Fibroblast of pulmonary artery (primary cell): ENCODE measurements around the gene FLT1.

ENCODE experiments used
- DNase-seq: peaks from one replicate; pipeline ENCODE4 v3.0.0-alpha.2; 2010; ENCODE audit warnings: low read depth
- H3K4me3 ChIP-seq: replicated peaks from 2 replicates; pipeline ENCODE4 v1.5.1; 2011; ENCODE audit warnings: low read depth, mild to moderate bottlenecking, control low read depth, low read length, moderate library complexity
- CTCF ChIP-seq: IDR thresholded peaks from 2 replicates; pipeline ENCODE4 v1.5.1; 2011; ENCODE audit warnings: mild to moderate bottlenecking, control low read depth, low read length, inconsistent platforms; ENCODE audit errors: missing control alignments

FLT1 gene

GRCh38 chr13:28355046-28355821, 139.7 kb downstream of the FLT1 start:
- DNase-seq = no peak
- H3K4me3 ChIP-seq = no peak overlapping the region
- no peak for TF ChIP-seq CTCF

- H3K4me3 ChIP-seq = no peak overlapping the region
- no peak for DNase-seq
- TF ChIP-seq CTCF = no peak
Measured at GRCh38 chr13:28353679-28354078, 141.2 kb downstream of the FLT1 start.

GRCh38 chr13:28349907-28350654, 144.8 kb downstream of the FLT1 start:
- DNase-seq = no peak
- TF ChIP-seq CTCF = no peak
- H3K4me3 ChIP-seq = no peak overlapping the region

GRCh38 chr13:28349371-28349770, 145.6 kb downstream of the FLT1 start:
- no peak for DNase-seq
- H3K4me3 ChIP-seq = no peak overlapping the region
- TF ChIP-seq CTCF = no peak

GRCh38 chr13:28347456-28348371, 147.2 kb downstream of the FLT1 start:
- no peak overlapping the region for H3K4me3 ChIP-seq
- no peak for TF ChIP-seq CTCF
- no peak for DNase-seq

- TF ChIP-seq CTCF = no peak
- H3K4me3 ChIP-seq = no peak overlapping the region
- DNase-seq = no peak
Measured at GRCh38 chr13:28346154-28346553, 148.8 kb downstream of the FLT1 start.
